Measurements from ENCODE around the gene MAP3K4.

The MAP3K4 gene

DNA sequence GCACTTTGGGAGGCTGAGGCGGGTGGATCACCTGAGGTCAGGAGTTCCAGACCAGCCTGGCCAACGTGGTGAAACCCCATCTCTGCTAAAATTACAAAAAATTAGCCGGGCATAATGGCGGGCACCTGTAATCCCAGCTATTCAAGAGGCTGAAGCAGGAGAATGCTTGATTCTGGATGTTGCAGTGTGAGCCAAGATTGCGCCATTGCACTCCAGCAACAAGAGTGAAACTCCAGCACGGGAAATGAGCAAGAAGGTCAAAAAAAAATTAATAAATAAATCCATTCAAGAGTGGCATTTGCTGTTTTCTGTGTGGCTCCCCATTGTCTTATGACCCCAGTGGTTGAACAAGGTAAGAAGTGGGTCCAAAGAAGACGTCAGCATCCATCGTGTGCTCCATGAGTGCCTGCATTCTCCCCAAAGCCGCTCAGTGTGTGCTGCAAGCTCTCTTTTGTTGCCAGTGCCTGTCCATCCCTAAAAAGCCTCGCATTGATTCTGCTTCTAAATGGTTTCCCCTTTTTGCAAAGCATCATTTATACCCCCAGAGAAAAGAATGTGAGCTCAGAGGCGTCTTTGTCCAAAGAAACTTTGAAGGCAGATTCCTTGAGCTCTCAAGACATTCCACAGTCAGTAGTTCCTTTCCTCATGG, 38.8 kb upstream of the MAP3K4 start:
- TF ChIP-seq, protein P1, sequence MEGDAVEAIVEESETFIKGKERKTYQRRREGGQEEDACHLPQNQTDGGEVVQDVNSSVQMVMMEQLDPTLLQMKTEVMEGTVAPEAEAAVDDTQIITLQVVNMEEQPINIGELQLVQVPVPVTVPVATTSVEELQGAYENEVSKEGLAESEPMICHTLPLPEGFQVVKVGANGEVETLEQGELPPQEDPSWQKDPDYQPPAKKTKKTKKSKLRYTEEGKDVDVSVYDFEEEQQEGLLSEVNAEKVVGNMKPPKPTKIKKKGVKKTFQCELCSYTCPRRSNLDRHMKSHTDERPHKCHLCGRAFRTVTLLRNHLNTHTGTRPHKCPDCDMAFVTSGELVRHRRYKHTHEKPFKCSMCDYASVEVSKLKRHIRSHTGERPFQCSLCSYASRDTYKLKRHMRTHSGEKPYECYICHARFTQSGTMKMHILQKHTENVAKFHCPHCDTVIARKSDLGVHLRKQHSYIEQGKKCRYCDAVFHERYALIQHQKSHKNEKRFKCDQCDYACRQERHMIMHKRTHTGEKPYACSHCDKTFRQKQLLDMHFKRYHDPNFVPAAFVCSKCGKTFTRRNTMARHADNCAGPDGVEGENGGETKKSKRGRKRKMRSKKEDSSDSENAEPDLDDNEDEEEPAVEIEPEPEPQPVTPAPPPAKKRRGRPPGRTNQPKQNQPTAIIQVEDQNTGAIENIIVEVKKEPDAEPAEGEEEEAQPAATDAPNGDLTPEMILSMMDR (conservative IDR thresholded peaks at IDR 0.05): no peak
- no peak overlapping the region for H3K27ac ChIP-seq

DNA sequence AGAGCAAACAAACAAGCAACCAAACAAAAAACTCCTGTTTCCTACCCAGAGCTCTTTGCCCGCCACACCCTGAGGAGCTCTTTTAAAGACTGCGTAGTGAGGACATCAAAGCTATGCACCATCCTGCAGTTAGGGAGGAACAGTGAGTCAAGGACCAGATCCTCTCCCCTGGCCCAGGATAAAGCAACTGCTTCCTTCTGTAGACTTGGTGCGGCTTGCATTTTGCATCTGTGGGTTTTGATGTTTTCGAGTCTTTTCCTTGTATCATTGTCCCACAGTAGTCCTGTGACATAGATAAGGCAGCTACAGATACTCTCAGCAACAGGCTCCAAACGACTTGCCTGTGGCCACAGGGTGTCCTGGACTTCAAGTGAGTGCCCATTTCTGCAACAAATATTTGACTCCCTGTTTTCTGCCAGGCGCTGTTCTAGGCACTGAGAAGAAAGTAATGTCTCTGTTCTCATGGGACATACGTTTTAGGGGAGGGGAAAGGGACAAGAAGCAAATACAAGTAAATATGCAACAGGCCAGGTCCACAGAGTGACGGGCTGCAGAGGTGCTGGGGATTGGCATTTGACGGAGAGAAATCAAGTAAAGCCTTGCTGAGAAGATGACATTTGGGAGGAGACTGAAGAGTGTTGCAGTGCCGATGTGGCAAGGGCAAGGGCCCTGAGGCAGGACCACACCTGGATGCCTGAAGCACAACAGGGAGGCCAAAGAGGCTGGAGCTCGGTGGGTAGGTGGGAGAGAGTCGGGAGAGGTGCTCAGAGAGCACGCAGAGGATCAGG, 35.9 kb upstream of the MAP3K4 start:
- H3K27ac ChIP-seq: no peak overlapping the region
- TF ChIP-seq, protein P1 (conservative IDR thresholded peaks at IDR 0.05): no peak

DNA sequence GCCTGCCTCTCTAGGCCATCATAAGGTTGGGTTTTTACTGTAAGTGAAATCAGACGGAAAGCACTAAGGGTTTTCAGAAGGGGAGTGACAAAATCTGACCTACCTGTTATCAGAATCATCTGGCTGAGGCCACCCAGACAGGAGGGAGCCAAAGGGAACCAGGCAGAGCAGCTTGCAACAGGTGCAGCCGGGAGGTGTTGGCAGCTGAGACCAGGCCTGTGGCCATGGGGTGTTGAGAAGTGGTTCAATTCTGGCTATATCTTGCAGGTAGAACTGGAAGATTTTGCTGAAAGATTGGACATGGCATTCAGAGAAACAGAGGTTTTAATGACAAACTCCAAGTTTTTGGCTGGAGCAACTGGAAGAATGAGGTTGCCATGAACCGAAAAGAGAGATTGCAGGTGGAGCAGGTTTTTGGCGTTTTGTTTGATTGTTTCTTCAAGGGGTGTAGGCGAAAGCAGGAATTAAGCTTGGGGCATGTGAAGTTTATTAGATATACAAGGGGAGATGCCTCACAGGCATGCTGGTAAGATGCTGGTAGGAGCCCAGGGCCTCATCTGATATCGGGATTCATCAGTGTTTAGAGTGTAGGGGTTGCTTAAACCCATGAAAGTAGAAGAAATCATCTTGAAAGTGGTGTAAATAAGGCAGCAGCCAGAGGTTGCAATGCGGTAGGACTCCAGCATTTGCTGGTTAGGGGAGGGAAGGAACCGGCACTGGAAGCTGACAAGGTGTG, 35.1 kb upstream of the MAP3K4 start:
- no peak overlapping the region for H3K27ac ChIP-seq
- TF ChIP-seq, protein P1 (conservative IDR thresholded peaks at IDR 0.05): no peak

DNA sequence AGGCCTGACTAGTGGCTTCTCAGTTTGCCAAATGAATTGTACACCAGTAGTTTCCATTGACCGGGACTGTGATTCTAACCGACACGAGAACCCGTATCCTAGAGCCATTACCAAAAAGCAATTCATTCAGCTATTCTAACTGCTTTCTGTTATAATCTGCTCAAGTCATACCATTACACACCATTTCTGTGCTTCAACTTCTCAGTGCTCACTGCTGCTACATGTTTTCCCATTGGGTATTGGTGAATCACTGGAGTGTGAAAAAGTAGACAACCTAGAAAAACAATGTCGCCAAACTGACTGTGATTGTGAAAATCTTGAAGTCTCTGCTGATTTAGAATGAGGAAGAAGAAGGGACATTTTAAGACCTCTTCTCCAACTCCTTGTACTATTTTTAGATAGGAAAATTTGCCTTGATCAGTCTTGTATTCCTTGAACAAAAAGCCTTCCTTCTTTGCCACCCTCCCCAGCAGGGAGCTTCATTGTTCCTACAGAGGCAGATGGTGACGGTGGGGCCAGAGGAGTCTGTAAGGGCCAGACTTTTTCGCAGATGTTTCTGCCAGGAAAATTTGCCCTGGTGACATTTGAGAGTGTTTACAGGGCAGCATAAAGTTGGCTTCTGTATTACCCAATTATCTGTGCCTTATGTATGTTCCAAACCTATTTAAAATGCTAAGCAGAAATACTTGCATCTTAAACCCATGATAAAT, 31.7 kb upstream of the MAP3K4 start:
- no peak overlapping the region for H3K27ac ChIP-seq
- TF ChIP-seq, protein P1 (conservative IDR thresholded peaks at IDR 0.05): no peak

DNA sequence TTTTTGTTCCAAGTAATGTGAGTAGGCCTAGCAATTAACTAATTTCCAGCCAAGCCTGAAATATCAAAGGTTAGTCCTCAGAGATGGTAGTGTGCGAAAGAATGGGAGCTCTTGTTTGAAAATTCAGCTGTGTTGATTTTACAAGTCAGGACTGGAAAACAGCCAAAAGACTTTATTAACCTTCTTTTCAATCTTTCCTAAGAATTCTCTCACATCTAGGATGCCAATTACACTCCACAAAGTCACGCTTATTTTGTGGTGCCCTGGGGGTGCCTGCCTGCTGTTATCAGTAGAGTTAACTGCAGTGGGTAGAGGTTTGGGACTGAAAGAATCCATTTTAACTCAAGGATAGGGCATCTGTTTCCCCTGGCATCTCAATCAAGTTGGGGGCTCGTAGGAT, 30.7 kb upstream of the MAP3K4 start:
- TF ChIP-seq, protein P1 (conservative IDR thresholded peaks at IDR 0.05): no peak
- no peak overlapping the region for H3K27ac ChIP-seq

DNA sequence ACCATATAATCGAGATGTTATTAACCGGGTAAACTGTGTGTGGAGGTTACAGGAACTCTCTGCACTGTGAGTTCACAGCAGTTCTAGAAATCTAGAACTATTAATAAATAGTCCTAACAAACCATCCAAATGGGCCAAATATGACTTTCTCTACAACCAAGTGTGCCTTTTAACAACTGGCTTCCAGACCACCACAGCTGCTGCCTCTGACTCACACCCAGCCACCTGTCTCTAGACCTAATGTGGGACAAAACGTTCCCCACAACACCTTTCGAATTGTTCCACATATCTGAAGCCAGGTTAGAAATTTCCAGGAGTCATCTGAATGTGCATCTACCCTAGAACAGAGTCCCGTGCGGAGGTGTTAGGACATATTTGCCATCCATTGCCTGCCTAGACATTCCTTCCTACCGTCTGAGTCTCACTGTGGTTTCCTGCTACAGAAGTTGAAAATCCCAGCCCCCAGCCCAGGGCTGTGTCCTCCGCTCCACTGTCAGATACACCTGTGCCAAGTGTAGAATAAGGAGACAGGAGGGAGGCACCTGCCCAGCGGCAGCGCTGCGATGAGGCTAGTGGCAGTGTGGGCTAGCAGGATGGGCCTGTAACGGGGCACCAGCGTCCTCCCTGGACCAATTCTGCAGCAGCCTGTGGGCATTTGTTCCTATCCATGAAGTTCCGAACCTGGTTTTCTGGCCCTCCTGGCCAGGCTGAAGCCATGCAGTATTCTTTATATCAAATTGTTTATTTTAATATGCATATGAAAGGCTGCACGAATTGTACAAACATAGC, 28.5 kb upstream of the MAP3K4 start:
- no peak overlapping the region for H3K27ac ChIP-seq

More for the DNA sequence above, 28.5 kb upstream of the MAP3K4 start:
- TF ChIP-seq, protein P1 (conservative IDR thresholded peaks at IDR 0.05): no peak

Measured in VCaP (cell line).